Gastroesophageal sphincter (tissue), 4 donors: Measurements from ENCODE around the gene LTBP2. TPM values are rescaled to one million over a fixed set of nuclear protein-coding genes. Genes with fewer than 3 reads are reported as not detected.

Experiments used
- ATAC-seq: fragments of 150-250 bp; one replicate; pipeline ENCODE4 v1.9.1; 2016; ENCODE audit warnings: mild to moderate bottlenecking, moderate library complexity
- H3K27ac ChIP-seq, 4 donors: fragments of 200-600 bp; sonication (generic) in 3 of 4; 1 replicate in 3 of 4; 2 replicates in 1 of 4; pipeline ENCODE4 v1.5.1; 2016 to 2019
- H3K27me3 ChIP-seq: fragments of 200-600 bp; sonication (generic); one replicate; pipeline ENCODE4 v1.5.1; 2019
- H3K36me3 ChIP-seq, 2 donors: fragments of 200-600 bp; sonication (generic); one replicate each; pipeline ENCODE4 v1.5.1; 2019; ENCODE audit warnings: control low read depth in 1 of 2
- H3K4me1 ChIP-seq, 3 donors: fragments of 200-600 bp; sonication (generic); 1 replicate in 2 of 3; 2 replicates in 1 of 3; pipeline ENCODE4 v1.5.1; 2016 to 2019; ENCODE audit warnings: control low read depth in 2 of 3
- H3K4me3 ChIP-seq, 2 donors: fragments of 200-600 bp; sonication (generic); one replicate each; pipeline ENCODE4 v1.5.1; 2019; ENCODE audit warnings: mild to moderate bottlenecking in 1 of 2, moderate library complexity in 1 of 2
- H3K9me3 ChIP-seq, 3 donors: fragments of 200-600 bp; sonication (generic); one replicate each; pipeline ENCODE4 v1.5.1; 2017 to 2019; ENCODE audit warnings: control low read depth in 2 of 3
- EP300 ChIP-seq: sonication (generic); formaldehyde crosslinking; IDR thresholded peaks from one replicate; pipeline ENCODE4 v1.6.1; 2017; ENCODE audit warnings: antibody characterized with exemption, mild to moderate bottlenecking
- POLR2A ChIP-seq, 2 donors: fragments of 450-650 bp; IDR thresholded peaks; one replicate each; pipeline ENCODE4 v1.6.1; 2017; ENCODE audit warnings: antibody characterized with exemption in 2 of 2, mild to moderate bottlenecking in 2 of 2, moderate library complexity in 1 of 2
- POLR2AphosphoS5 ChIP-seq: sonication (generic); formaldehyde crosslinking; IDR thresholded peaks from one replicate; pipeline ENCODE4 v1.6.1; 2017; ENCODE audit warnings: antibody characterized with exemption
- WGBS, 2 donors: methylation state at CpG; one replicate each; pipeline ENCODE4 v1.1.5; 2018; ENCODE audit warnings: low coverage in 1 of 2; 5-methylcytosine and 5-hydroxymethylcytosine counted together
- total RNA-seq, 4 donors: library from RNA; depleted of rRNA; stranded (reverse); fragments of >200 nt; gene quantifications; one replicate each; pipeline ENCODE4 v1.1.0, GENCODE V29; 2016
- TF ChIP-seq, protein P1 (sequence below), 4 experiments: fragments of 200-600 bp in 2 of 4; fragments of 450-650 bp in 2 of 4; sonication (generic) in 1 of 4; IDR thresholded peaks; one replicate each; pipeline ENCODE4 v1.5.1; 2017 to 2019; ENCODE audit warnings: antibody characterized with exemption in 4 of 4, mild to moderate bottlenecking in 2 of 4, moderate library complexity in 2 of 4

LTBP2 gene
- 100 to 1,000 TPM in 1 of 4 donors, 10 to 100 TPM in 3; 45.9 to 158 (median 88.4) TPM for total RNA-seq

DNA sequence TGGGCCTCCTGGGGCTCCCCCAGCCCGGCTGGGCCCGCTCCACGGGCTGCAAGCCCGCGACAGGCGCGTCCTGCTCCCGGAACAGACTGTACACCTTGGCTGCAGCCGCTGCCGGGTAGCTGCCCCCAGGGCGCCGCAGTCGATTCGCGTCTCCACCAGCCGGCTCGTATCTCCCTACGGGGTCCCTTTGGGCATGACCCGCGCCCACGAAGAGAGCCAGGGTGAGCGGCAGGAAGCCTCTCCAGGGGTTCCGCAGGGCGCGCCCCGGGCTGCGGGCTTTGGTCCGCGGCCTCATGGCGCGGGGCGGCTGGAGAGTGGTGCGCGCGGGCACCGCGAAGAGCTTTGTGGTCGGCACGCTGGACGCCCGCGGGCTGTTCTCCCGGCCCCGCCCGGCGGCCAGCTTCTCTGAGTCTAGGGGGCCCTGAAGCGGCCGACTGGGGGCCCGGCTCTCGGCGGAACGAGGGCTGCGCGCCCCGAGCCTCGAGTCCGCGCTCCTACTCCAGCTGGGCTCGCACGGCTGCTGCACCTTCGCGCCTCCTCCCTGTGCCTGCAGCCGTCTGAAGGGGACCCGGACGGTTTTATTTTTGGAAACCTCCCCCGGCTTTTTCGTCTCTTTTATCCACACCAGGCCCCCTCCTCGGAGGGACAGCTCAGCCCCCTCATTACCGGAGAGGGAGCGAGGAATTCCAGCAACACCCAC, at the start of gene LTBP2:
Gene LTBP2 (minus strand): TSS at position 588 of the 700 bp plus-strand sequence. CDS start 293 bp downstream, at position 295.
- Histone ChIP-seq H3K4me3 (peak within 1 kb of the TSS; percentile 30 to 61), H3K27ac (peak within 1 kb of the TSS in 3 of 4 donors; percentile 38 to 77 (median 71)), H3K27me3 (peaks cover 17% of the 10 kb centered on the region), H3K36me3 (no peaks in the 10 kb centered on the region), H3K9me3 (no peaks in the 10 kb centered on the region), H3K4me1 (peaks cover 0 to 55% (median 8%) of the 10 kb centered on the region in 3 donors)
- ATAC-seq = peak; percentile 32
- TF ChIP-seq POLR2AphosphoS5 = no peak
- no peak for TF ChIP-seq POLR2A (IDR thresholded peaks at IDR 0.05)
- TF ChIP-seq, protein P1, sequence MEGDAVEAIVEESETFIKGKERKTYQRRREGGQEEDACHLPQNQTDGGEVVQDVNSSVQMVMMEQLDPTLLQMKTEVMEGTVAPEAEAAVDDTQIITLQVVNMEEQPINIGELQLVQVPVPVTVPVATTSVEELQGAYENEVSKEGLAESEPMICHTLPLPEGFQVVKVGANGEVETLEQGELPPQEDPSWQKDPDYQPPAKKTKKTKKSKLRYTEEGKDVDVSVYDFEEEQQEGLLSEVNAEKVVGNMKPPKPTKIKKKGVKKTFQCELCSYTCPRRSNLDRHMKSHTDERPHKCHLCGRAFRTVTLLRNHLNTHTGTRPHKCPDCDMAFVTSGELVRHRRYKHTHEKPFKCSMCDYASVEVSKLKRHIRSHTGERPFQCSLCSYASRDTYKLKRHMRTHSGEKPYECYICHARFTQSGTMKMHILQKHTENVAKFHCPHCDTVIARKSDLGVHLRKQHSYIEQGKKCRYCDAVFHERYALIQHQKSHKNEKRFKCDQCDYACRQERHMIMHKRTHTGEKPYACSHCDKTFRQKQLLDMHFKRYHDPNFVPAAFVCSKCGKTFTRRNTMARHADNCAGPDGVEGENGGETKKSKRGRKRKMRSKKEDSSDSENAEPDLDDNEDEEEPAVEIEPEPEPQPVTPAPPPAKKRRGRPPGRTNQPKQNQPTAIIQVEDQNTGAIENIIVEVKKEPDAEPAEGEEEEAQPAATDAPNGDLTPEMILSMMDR (IDR thresholded peaks at IDR 0.05) = no peak
- TF ChIP-seq EP300 = no peak
- no CpG with 5 or more reads among the region's 70 CpGs for WGBS, 2 donors

DNA sequence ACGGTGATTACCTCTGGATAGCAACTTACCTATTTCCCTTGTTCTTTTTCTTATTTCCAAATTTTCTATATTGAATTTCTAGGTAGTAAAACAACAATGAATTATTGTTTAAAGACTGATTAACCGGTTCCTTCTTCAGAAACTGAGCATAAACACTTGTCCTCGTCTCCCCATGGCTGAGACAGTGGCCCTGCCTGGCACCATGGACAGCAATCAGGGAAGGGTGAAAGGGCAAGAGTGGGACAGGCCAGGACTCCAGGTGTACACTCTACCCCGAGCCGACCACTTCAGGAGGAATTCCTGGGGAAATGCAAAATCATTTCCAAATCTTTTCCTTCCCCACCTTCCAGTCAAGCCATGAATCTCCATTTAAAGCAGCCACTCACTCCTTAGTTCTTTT, 48.8 kb upstream of the LTBP2 start:
- no peak overlapping the region for H3K4me3 ChIP-seq
- H3K9me3 ChIP-seq = no peaks in the 10 kb centered on the region
- no peaks in the 10 kb centered on the region for H3K27me3 ChIP-seq
- H3K4me1 ChIP-seq = peaks cover 0 to 26% (median 3%) of the 10 kb centered on the region in 3 donors
- ATAC-seq = no peak
- 67 to 75% methylated on average over 5 of the region's 5 CpGs for WGBS, 2 donors
- H3K27ac ChIP-seq = peak overlapping the region in 2 of 4 donors; percentile 60 to 66
- peaks cover 0 to 89% of the 10 kb centered on the region in 2 donors for H3K36me3 ChIP-seq
- TF ChIP-seq POLR2A (IDR thresholded peaks at IDR 0.05) (no peak), EP300 (no peak), POLR2AphosphoS5 (no peak)
- TF ChIP-seq, protein P1 (IDR thresholded peaks at IDR 0.05) = no peak

DNA sequence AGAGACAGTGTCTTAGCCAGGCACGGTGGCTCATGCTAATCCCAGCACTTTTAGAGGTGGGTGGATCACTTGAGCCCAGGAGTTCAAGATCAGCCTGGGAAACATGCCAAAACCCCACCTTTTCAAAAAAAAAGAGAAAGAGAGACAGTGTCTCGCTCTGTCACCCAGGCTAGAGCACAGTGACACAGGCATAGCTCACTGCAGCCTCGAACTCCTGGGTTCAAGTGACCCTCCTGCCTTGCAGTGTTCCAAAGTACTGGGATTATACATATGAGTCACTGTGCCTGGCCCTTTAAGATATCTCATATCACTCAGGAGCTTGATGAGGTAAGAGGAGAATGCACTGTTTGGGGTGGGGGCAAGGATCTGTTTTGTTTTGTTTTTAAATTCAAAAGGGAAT, 48.1 kb upstream of the LTBP2 start:
- WGBS, 2 donors = 88 to 89% methylated on average over 1 to 3 of the region's 3 CpGs
- H3K36me3 ChIP-seq = peaks cover 0 to 87% of the 10 kb centered on the region in 2 donors

DNA sequence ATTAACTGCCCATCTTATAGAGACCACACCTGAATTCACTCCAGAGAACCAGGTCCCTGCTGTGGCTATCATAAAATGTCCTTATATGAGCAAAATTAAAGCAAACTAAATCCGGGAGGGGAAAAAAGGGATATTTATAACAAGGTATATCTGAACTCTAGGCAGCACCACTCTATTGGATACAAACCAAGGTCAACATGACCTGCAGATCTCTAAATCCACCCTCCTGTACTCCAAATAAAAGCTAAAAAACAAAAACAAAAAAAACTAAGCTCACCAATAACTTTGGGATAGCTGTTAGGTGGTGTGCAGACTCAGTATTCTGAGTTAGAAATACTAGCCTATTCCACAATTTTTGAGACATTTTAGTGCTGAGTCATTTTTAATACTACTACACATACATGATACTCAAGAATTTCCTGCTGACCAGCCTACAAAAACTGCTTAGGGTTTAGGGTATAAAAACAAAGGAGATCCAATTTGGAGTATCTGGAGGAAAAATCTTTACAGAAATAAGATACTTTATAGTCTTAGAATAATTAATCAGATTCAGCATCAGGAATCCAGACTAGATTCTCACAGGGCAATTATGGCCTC, 46.6 kb upstream of the LTBP2 start:
- WGBS, 2 donors = 64 to 83% methylated on average over 1 of the region's 1 CpG
- H3K27me3 ChIP-seq = no peaks in the 10 kb centered on the region
- peaks cover 0 to 72% of the 10 kb centered on the region in 2 donors for H3K36me3 ChIP-seq
- no peak overlapping the region for H3K27ac ChIP-seq
- ATAC-seq = no peak
- H3K4me3 ChIP-seq = no peak overlapping the region
- no peaks in the 10 kb centered on the region for H3K9me3 ChIP-seq
- TF ChIP-seq, protein P1 (IDR thresholded peaks at IDR 0.05) = no peak
- TF ChIP-seq POLR2AphosphoS5 (no peak), EP300 (no peak), POLR2A (IDR thresholded peaks at IDR 0.05) (no peak)
- H3K4me1 ChIP-seq = peaks cover 0 to 33% (median 3%) of the 10 kb centered on the region in 3 donors

More for the DNA sequence above, 48.1 kb upstream of the LTBP2 start:
- Histone ChIP-seq H3K27me3 (no peaks in the 10 kb centered on the region), H3K9me3 (no peaks in the 10 kb centered on the region), H3K4me3 (no peak overlapping the region), H3K4me1 (peaks cover 0 to 29% (median 3%) of the 10 kb centered on the region in 3 donors), H3K27ac (no peak overlapping the region)
- no peak for TF ChIP-seq POLR2A (IDR thresholded peaks at IDR 0.05)
- no peak for TF ChIP-seq POLR2AphosphoS5
- TF ChIP-seq, protein P1 (IDR thresholded peaks at IDR 0.05) = no peak
- no peak for TF ChIP-seq EP300
- no peak for ATAC-seq
